ENCODE results near the gene APOOL.
"Not testable (repeated sequence)": the region's sequence is repeated elsewhere in the genome, so short reads cannot be mapped to it uniquely, and the experiment has no call there.

APOOL gene, protein sequence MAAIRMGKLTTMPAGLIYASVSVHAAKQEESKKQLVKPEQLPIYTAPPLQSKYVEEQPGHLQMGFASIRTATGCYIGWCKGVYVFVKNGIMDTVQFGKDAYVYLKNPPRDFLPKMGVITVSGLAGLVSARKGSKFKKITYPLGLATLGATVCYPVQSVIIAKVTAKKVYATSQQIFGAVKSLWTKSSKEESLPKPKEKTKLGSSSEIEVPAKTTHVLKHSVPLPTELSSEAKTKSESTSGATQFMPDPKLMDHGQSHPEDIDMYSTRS

DNA sequence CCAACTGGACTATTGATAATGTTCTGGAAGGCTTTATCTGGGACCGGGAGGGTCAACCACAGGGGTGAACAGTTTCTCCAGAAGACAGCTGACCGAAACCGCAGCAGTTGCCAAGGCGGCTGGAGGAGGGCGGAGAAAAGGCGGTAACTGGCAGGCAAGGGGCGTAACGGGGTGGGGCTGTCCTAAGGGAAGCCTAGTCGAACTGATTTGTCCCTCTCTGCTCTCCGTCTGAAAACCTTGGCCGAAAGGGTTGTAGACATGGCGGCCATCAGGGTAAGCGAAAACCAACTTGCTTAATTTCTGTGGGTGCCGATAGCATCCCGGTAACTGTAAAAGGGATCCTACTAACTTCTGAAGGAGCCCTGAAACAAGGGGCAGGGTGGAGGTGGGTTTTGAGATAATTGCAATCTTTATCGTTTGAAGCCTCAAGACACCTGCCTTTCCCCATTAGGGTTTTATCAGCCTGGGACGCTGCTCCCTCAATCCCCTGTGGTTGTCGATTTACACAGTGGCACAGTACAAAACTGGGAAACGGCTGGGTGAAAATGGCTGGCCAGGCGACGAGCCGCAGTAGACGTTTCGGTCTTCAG, at the start of gene APOOL:
TSS of gene APOOL (plus strand) at position 223 of the 590 bp plus-strand sequence. CDS start at position 259, 36 bp downstream.
- peak; percentile 33 for DNase-seq (ENCODE audit: low read depth)

DNA sequence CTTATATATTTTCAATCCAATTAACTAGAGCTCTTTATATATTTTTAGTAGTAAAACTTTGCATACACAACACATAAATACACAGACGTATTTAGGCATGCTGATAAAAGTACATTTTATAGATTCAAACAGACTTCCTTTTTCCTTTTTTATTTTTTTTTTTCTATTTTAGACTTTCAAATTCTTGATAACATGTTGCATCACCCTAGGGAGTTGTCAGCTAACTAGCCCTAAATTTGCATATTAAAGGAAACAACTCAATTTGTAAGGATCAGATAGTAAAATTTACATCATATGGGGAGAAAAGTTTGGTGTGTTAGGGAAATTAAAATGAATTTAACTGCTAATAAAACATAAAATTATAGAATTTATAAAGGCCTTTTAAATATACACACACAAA, 47.4 kb upstream of the APOOL start:
- no peak for DNase-seq (ENCODE audit: low read depth)

- no peak for DNase-seq (ENCODE audit: low read depth)
Observed at GRCh38 chrX:84974803-84975202, 28.9 kb upstream of the APOOL start.

- not testable (repeated sequence) for DNase-seq (ENCODE audit: low read depth)
Observed at GRCh38 chrX:84991739-84992138, 11.9 kb upstream of the APOOL start.

- DNase-seq (ENCODE audit: low read depth) = no peak
Observed at GRCh38 chrX:84993150-84993549, 10.5 kb upstream of the APOOL start.

- DNase-seq (ENCODE audit: low read depth) = no peak
Observed at GRCh38 chrX:85001344-85001743, 2.3 kb upstream of the APOOL start.

DNA sequence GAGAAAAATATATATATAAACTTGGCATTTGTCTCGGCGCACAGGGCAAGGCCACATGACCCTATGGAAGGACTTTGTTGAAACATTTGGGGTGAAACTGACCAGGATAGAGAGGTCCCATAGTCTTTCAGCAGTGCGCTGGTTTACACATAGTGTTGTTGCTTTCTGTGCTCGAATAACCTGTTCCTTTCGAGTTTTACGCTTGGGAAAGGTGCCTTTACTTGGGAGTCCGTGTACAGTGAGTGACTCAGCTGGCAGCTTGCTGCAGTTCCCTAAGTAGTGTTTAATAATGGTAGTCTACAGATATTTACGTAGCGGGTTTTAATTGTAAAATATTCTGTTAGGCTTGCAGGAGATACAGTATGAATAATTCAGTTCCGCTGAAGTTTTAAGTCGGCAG, 578 bp downstream of the APOOL start:
- no peak for DNase-seq (ENCODE audit: low read depth)

- DNase-seq (ENCODE audit: low read depth) = no peak
Observed at GRCh38 chrX:85012098-85012497, 8.4 kb downstream of the APOOL start.

GRCh38 chrX:85015351-85015750, 11.7 kb downstream of the APOOL start:
- not testable (repeated sequence) for DNase-seq (ENCODE audit: low read depth)

- DNase-seq (ENCODE audit: low read depth) = no peak
Observed at GRCh38 chrX:85017721-85018120, 14.0 kb downstream of the APOOL start.

DNA sequence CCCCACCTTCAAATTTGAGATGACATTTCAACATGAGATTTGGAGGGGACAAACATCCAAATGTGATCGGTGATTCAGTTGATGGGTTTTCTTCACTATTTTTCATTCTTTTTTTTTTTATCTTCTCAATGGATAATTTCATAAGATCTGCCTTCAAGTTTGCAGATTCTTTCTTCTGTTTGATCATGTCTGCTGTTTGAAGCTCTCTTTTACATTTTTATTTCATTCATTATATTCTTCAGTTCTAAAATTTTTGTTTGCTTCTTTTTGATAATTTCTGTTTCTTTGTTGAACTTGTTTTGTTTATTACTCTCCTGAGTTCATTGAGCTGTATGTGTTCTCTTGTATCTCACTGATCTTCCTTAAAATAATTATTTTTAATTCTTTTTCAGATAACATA, 14.8 kb downstream of the APOOL start:
- no peak for DNase-seq (ENCODE audit: low read depth)

DNA sequence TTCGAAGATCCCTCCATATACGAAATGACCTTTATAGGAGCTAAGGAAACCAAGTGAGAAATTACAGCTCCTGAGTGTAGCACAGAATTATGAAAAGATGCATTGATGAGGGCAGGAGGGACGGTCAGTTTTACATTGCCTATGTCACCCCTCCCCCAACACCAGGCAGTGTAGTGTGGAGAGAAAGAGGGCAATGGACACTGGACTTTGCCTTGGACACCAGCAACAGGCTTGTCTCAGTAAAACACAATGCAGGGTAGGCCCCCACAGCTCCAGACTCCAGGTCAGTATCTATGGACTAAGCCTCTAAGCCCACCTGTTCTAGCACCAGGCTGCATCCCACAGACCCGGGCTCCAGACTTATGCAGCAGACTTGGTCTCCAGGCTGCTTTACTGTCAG, 16.5 kb downstream of the APOOL start:
- DNase-seq (ENCODE audit: low read depth) = no peak

GRCh38 chrX:85024044-85024443, 20.4 kb downstream of the APOOL start:
- no peak for DNase-seq (ENCODE audit: low read depth)

DNA sequence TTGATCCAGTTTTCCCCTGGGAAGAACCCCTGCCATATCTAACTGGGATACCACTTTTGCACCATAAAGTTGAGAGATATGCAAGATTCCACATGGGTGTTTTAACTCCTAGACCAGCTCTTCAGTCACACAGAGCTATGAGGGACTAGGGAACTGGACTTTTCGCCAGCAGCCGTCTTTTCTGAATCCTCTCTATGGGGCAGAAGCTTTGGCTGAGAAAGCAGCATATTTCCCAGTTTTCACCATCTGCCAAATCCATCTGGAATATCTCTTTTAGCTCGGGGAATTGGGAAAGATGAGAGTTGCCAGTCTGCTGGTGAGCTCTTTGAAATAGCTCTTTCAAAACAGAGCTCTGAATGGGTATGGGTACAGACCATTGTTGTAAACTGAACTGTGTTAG, 20.9 kb downstream of the APOOL start:
- DNase-seq (ENCODE audit: low read depth) = no peak

DNA sequence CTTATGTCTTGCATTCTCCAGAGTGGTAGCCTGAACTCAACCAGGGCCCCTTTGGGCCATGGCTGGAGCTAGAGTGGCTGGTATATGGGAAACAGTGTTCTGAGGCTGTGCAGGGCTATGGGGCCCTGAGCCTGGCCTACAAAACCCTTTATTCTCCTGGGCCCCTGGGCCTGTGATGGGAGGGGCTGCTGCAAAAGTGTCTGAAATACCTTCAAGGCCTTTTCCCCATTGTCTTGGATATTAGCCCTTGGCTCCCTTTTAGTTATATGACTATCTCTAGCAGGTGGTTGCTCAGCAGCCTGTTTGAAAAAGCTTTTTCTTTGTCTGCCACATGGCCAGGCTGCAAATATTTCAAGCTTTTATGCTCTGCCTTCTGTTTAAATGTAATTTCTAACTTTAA, 22.5 kb downstream of the APOOL start:
- DNase-seq (ENCODE audit: low read depth) = no peak

DNA sequence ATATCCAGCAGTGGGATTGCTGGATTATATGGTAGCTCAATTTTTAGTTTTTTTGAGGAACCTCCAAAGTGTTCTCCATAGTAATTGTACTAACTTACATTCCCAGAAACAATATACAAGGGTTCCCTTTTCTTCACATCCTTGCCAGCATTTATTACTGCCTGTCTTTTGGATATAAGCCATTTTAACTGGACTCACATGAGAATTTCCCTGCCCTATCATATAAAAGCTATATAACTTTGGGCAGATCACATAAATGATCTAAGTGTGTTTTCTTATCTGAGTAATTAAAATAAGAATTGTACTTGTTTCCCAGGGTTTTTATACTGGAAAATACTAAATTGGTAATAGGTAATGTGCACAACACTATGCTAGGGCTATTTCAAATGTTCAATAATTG, 25.4 kb downstream of the APOOL start:
- no peak for DNase-seq (ENCODE audit: low read depth)

GRCh38 chrX:85031505-85031904, 27.8 kb downstream of the APOOL start:
- no peak for DNase-seq (ENCODE audit: low read depth)

DNA sequence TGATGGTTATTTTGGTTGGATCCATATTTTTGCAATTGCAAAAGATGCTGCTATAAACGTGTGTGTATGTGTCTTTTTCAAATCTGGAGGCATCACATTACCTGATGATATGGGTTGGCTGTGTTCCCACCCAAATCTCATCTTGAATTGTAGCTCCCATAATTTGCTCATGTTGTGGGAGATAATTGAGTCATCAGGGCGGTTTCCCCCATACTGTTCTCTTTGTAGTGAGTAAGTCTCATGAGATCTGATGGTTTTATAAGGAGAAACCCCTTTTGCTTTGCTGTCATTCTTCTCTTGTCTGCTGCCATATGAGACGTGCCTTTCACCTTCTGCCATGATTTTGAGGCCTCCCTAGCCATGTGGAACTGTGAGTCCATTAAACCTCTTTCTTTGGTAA, 33.4 kb downstream of the APOOL start:
- no peak for DNase-seq (ENCODE audit: low read depth)

DNA sequence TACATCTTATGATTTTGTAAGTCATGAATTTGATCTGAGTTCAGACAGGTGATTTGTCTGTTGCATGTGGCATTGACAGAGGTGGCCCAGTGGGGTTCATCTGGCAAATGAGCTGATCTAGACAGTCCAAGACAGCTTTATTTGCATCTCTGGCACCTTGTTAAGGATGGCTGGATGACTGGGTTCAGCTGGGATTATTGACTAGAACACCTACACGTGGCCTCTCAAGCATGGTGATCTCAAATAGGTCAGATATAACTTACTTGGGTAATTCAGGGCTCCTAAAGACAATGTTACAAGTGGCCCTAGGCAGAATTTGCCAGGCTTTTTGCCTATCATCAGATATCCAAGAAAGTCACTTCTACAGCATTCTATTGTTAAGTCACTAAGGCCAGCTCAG, 48.0 kb downstream of the APOOL start:
- DNase-seq (ENCODE audit: low read depth) = no peak

- DNase-seq (ENCODE audit: low read depth) = no peak
Observed at GRCh38 chrX:85052205-85052604, 48.5 kb downstream of the APOOL start.

DNA sequence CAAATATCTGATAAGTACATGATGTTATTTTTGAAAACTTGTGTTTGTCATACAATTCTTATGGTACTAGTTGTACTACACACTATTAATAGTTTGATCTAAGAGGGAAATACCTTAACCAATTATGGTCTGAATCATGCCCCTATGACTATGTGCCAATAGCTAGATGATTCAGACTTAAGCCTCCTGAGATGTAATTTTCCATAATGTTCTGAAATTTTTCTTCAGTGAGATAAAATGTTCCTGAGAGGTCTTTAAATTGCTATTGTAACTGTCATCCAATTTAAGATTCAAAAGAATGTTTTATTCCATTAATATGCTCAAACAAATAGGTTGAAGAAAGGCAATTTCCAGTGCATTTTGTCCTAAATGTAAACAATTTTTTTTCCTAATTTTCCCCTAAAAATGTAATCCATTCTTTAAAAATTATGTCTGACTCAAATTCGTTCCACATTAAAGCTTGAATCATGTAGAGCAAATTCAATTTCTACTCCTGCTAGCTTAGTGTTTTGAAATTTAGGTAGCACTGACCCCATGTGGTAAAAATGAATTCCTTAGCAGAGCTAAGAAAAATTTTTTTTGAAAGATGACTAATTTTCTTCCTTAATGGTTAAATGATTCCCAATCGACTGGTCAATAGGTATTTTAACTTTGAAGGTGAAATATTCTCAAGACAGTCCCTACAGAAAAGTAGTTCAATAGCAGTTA, 49.1 kb downstream of the APOOL start:
- DNase-seq (ENCODE audit: low read depth) = no peak

DNA sequence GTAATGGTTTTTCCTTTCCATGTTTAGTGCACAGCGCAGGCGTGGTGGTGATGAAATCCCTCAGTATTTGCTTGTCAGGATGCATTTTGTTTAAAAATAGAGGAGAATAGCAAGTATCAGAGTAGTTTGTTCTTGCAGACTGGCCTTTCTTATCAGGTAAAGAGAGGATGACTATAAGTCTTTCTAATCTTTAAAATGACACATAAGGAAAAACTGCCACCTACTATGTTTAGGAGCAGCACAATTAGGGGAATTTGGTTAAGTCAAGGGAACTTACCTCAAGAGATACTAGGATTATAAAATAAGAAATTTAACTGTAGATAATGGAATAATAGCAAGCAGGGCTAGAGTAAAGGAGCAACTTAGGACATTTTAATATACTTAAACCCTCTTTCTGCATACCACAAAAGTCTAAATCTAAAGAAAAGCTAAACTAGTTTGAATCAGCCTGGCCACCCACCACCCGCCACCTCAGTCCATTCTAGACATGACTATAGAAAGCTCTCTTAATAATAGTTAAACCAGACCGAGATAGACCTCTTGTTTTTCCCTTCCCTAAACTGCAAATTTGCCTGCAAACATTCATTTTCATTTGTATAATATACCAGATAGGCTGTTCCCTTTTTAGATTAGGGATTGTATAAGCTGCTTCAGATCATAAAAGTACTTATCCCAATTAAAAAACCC, 62.0 kb downstream of the APOOL start:
- DNase-seq (ENCODE audit: low read depth) = no peak

- DNase-seq (ENCODE audit: low read depth) = not testable (repeated sequence)
Observed at GRCh38 chrX:85077247-85077646, 73.6 kb downstream of the APOOL start.

All from stimulated activated CD8-positive, alpha-beta memory T cell treated with anti-CD3 and anti-CD28 coated beads, Interleukin-15, amount 100 ng/mL, for 24 hours (primary cell).